NOMO-1 treated with dmso at 0.1 percent for 144 hours (cell line): ENCODE measurements around the gene ARHGAP26.

ENCODE experiments used
- DNase-seq: peaks from one replicate; lab custom pipeline; 2025; ENCODE audit not compliant: unreplicated experiment; lab: John Stamatoyannopoulos, UW

ARHGAP26 gene

GRCh38 chr5:142845954-142846398 lies 75.8 kb downstream of the ARHGAP26 start:
- no peak for DNase-seq

DNA sequence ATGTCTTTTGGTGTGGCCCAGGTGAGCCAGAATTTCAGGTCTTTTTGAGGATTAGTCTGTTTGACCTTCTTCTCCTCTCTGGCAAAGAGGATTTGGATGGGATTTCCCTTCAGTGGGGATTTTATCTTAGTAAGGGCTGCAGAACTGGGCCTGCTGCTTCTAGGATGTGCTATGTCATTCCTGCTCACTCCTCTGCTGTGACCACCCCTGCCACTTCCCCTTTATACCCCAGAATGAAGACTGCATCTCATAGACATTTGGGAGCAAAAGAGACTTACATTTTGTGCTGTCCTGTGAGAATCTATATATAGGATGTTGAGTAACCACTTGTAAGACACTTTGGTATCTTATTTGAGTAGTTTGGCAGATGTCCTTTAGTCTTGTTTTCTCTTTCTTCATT lies 76.2 kb downstream of the ARHGAP26 start:
- peak; percentile 59 for DNase-seq

- no peak for DNase-seq
Measured at GRCh38 chr5:142847898-142848790, 78.0 kb downstream of the ARHGAP26 start.

- no peak for DNase-seq
Measured at GRCh38 chr5:142849466-142849865, 79.3 kb downstream of the ARHGAP26 start.

DNA sequence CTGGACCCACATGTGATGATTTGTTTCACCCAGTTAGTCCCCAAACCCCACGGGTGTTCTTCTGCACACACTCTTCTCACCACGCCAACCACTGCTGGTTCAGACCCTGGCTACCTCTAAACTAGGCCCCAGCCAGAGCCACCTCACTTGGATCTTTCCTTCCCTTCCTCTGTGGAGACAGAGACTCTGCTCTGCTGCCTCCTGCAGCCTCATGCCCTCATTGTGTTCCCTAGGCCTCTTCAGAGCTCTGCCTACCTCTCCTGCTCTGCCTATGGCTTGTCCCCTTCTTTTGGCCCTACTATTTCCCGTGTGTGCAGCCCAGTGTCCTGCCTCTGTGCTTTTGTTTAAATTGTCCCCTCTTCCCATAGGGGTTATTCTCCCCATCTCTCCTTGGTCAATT lies 79.7 kb downstream of the ARHGAP26 start:
- no peak for DNase-seq

GRCh38 chr5:142851731-142852130 lies 81.6 kb downstream of the ARHGAP26 start:
- no peak for DNase-seq

GRCh38 chr5:142852416-142853198 lies 82.4 kb downstream of the ARHGAP26 start:
- DNase-seq: no peak

GRCh38 chr5:142853682-142854081 lies 83.5 kb downstream of the ARHGAP26 start:
- no peak for DNase-seq

DNA sequence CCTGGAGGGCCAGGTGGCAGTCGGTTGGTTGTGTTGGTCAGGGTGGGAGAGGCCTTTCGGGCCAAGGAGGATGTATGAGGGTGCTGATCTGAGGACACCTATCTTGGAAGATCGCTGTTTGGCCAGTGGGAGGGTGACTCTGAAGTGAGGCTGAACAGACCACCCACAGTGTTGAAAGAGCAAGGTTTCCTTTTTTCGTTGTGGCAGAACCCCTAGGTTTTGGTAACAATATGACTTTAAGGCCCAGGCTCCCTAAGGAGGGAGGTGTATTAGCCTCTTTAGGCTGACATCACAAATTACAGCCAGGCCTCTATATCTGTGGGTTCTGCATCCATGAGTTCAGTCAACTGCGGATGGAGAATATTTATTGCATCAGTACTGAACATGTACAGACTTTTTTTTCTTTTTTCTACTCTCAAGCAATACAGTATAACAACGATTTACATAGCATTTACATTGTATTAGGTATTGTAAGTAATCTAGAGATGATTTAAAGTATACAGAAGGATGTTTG lies 86.1 kb downstream of the ARHGAP26 start:
- DNase-seq: no peak

DNA sequence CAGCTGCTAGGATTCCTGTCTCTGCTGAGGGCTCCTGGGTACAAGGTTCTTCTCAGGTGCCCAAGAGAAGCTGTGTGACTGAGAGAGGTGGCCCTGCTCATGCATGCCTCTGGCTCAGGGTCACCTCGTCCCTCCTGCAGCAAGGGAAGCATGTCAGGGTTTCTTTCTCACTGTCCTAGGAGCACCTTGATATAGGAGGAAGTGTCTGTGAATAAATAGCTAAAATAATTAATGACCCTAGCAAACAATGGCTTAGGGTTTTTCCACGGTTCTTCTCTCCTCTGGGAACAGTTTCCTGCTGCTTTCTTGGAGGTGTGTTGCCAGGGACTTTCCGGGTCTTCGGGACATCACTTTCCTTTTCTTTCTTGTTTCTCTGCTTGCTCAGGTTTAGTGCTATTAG lies 87.2 kb downstream of the ARHGAP26 start:
- DNase-seq: no peak

GRCh38 chr5:142859037-142859436 lies 88.9 kb downstream of the ARHGAP26 start:
- no peak for DNase-seq

- no peak for DNase-seq
Measured at GRCh38 chr5:142860270-142860669, 90.1 kb downstream of the ARHGAP26 start.

DNA sequence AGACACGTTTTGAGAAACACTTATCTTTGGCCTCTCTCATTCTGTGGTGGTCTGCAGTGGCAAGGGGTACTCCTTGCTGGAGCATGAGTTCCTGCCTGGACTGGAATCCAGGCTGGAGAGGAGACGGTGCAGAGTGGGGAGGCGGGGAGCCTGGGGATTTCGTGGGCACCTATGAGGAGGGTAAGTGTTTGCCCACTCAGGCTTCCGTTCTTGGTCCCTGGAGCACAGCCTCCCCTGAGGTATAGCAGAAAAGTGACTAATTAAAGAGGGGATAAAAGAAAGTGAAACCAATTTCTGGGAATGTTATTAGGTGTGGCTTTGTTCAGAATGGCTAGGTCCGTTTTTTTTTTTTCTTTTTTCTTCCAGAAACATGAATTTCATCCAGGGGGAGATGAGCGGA lies 90.8 kb downstream of the ARHGAP26 start:
- DNase-seq: no peak

DNA sequence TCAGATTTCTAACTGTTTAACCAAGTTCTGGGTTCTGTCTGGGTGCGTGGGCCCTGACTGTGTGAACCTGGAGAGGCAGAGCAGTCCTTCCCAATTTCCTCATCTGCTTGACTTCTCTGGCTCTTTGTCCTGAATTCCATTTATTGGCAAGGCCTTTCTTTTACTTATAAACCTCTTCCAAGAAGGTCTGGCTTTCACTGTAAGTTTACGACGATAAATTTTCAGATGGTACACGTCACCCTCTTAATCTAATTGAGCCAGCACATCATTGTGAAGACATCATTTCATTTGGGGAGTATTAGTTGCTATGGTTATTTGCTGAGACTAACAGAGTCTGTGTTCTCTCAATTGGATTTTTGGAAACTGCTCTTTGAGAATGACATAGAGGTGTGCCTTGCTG lies 92.4 kb downstream of the ARHGAP26 start:
- DNase-seq: no peak

- DNase-seq: no peak
Measured at GRCh38 chr5:142863856-142864255, 93.7 kb downstream of the ARHGAP26 start.

DNA sequence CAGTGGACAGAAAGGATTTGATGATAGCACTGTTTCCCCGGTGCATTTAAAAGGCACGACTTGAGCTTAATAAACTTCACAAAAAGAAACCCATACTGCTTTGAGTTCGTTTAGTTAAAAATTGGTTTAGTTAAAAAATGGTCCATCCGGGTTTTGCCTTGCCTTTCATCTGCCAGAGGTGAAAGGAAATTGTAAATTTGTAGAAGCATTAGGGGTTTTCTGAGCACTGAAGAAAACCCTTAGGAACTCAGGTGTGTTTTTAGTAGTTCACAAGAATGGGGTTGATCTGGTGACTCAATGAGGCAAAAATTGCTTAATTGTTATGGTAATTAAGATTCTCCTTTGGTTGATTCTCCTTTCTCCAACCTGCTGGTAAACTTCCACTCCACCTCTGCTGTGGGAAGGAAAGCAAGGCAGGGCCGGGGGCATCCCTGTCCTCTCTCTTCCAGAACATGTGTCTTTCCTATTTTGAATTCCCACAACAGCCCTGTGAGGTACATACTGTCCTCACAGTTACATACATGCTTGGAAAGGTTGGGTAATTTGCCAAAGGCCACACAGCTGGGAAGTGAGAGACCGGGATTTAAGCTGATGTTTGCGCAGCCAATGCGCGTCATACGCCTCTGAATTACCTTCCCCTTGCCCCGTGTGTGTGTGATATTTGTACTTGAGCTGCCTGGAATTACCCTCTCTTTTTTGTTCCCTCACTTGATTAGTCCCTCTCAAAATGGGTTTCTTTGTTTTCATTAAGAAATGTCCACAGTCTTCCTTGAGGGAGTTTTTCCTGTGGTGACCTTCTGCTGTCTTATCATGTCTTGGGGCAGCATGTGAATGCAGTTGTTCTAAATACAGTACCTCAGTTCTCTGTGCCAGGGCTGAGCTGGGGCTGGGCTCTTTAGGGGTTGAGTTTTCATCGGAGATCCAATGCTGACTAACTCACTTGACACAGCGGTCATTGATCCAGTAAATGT lies 94.4 kb downstream of the ARHGAP26 start:
- no peak for DNase-seq

DNA sequence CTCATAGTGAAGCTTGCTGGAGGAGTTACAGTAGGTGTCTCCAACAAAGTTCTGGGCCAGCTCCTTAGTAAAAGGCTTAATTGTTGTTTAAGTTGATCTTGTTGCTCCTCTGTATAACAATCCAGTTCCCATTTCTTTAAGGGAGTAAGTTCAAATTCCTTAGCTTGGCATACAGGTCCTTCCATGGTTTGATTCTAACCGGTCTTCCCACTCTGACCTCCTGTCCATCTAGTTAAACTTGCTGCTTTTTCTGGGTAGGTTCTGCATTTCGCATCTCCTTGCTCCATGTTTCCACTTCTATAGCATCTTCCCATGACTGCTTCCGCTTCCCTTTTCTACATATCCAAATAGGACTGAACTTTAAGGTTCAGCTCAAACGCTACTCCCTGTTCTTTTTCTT lies 95.5 kb downstream of the ARHGAP26 start:
- no peak for DNase-seq

DNA sequence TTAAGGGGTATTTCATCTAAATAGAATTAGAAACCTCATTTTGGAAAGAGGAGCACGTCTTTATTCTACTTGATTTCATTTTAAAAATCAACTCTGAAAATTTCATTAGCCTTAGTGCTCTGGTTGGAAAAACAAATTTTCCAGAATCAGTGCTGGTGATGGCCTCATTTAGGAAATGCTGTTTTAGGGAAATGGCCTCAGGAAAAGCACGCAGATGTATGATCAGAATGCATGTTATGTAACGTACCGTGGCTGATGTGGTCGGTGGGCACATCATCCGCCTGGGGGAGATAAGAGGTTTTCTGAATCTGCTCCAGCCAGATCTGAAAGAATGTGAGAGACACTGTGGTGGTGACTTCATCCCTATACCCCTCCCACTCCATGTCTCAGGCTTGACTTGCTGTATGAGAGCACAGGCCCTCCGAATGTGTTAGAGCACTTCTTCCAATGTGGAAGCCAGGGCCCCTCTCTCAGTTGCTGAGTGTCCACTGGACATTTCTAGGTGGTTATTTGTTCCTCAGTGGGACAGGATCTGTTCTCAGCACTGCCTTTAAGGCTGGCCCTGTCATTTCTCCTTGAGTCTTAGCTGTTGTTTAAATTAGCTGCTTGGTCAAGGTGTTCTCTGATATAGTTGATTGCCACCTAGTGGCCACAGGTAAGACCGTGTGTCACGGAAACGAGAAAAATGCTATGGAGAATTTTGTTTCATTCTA lies 96.5 kb downstream of the ARHGAP26 start:
- DNase-seq: peak; percentile 22

- DNase-seq: no peak
Measured at GRCh38 chr5:142869886-142870285, 99.7 kb downstream of the ARHGAP26 start.
